Dedifferentiated amniotic fluid mesenchymal stem cell (primary cell): ENCODE results near the gene SMCO1.
"Not testable (repeated sequence)": the region's sequence is repeated elsewhere in the genome, so short reads cannot be mapped to it uniquely, and the experiment has no call there.

ENCODE experiments used
- DNase-seq: peaks from one replicate; pipeline ENCODE4 v3.0.0-alpha.2; 2016; ENCODE audit errors: extremely low spot score

Gene SMCO1

GRCh38 chr3:196492080-196492479 is 23.1 kb downstream of the SMCO1 start:
- no peak for DNase-seq

- DNase-seq = no peak
Observed at GRCh38 chr3:196489747-196490146, 25.4 kb downstream of the SMCO1 start.

- DNase-seq = no peak
Observed at GRCh38 chr3:196486263-196486662, 28.9 kb downstream of the SMCO1 start.

GRCh38 chr3:196477678-196478077 is 37.5 kb downstream of the SMCO1 start:
- no peak for DNase-seq

- DNase-seq = no peak
Observed at GRCh38 chr3:196472286-196472685, 42.9 kb downstream of the SMCO1 start.

GRCh38 chr3:196471551-196471950 is 43.6 kb downstream of the SMCO1 start:
- no peak for DNase-seq

GRCh38 chr3:196470182-196470581 is 45.0 kb downstream of the SMCO1 start:
- not testable (repeated sequence) for DNase-seq

- DNase-seq = no peak
Observed at GRCh38 chr3:196463804-196464203, 51.3 kb downstream of the SMCO1 start.

- no peak for DNase-seq
Observed at GRCh38 chr3:196463478-196463756, 51.7 kb downstream of the SMCO1 start.

GRCh38 chr3:196462680-196463477 is 52.3 kb downstream of the SMCO1 start:
- not testable (repeated sequence) for DNase-seq

GRCh38 chr3:196458063-196458462 is 57.1 kb downstream of the SMCO1 start:
- DNase-seq = no peak

GRCh38 chr3:196457470-196457869 is 57.7 kb downstream of the SMCO1 start:
- DNase-seq = not testable (repeated sequence)
